ENCODE results near the gene UBTD2.

DNA sequence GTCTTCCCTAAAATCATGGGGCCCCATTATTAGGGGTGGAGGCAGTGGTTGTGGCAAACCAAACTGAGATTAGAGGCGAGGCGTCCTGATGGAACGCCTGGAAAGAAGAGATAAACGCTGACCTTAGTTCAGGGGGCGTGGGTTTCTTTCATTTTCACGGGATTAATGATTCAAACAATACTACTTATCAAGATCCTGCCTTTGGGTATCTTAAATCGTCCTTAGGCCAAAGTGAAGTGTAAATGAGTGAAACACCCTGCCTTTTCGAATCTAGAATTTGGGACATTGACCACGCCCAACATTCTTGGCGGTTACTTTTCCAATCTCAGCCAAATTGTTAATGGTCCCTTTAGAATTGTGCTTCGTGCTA lies 1.0 kb upstream of the UBTD2 start:
- TF ChIP-seq POLR2AphosphoS5 (IDR thresholded peaks at IDR 0.05; ENCODE audit: borderline replicate concordance, low read depth, low read length) (peak; percentile 55), EZH2 (IDR thresholded peaks at IDR 0.05) (no peak), FOXP2 (optimal IDR thresholded peaks at IDR 0.05; ENCODE audit: control extremely low read depth, extremely low read length, insufficient read depth) (no peak)
